ENCODE measurements around the gene TUBGCP5.

The TUBGCP5 gene

GRCh38 chr15:22951031-22951380, 88.4 kb downstream of the TUBGCP5 start:
- DNase-seq = no peak

GRCh38 chr15:22950256-22950990, 88.9 kb downstream of the TUBGCP5 start:
- no peak for DNase-seq
